IPS-15b (cell line): ENCODE measurements around the gene PTPRT.

Source experiments
- H3K27me3 ChIP-seq: one replicate; pipeline ENCODE4 v1.6.1; 2013; ENCODE audit warnings: low read length; ENCODE audit not compliant: control insufficient read depth, insufficient read depth
- H3K36me3 ChIP-seq: one replicate; pipeline ENCODE4 v1.6.1; 2013; ENCODE audit warnings: low read length; ENCODE audit not compliant: control insufficient read depth, insufficient read depth
- H3K4me1 ChIP-seq: one replicate; pipeline ENCODE4 v1.6.1; 2013; ENCODE audit warnings: mild to moderate bottlenecking, low read length; ENCODE audit not compliant: control insufficient read depth, insufficient read depth
- H3K4me3 ChIP-seq: one replicate; pipeline ENCODE4 v1.5.1; 2013; ENCODE audit warnings: low read depth, low read length
- H3K9ac ChIP-seq: one replicate; pipeline ENCODE4 v1.6.1; 2013; ENCODE audit warnings: low read depth, mild to moderate bottlenecking, low read length
- H3K9me3 ChIP-seq: one replicate; pipeline ENCODE4 v1.6.1; 2013; ENCODE audit warnings: mild to moderate bottlenecking, low read length; ENCODE audit not compliant: control insufficient read depth, insufficient read depth

PTPRT gene

DNA sequence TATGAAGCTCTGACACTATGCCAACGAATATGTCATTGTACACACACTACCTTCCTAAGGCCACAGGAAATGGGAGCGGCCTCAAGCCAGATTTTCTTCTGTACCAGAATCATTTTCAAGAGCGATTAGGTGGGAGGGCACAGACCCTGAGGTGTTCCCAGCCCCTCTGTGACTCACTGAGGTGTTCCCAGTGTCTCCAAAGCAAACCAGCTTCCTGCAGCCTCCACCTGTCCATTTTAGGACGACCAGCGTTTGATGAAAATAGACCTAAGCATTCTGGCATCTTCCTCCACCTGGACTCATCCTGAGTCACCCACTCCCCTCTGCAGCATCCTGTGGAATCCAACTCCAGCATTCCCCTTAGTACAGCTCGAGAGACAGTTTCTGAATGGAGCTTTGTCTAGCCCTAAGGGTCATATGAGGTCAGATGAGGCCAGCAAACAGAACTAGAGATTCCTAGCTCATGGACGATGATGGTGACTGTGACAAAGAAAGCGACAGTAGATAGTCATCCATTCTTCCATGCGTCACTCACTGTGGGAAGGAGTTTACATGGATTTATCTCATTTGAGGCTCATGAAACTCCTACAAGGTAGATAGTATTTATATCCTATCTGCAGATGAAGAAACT, 203.4 kb downstream of the PTPRT start:
- no peaks in the 10 kb centered on the region for H3K27me3 ChIP-seq
- H3K9ac ChIP-seq: no peak overlapping the region
- H3K4me1 ChIP-seq: peaks cover 4% of the 10 kb centered on the region
- no peak overlapping the region for H3K4me3 ChIP-seq
- no peaks in the 10 kb centered on the region for H3K36me3 ChIP-seq
- no peaks in the 10 kb centered on the region for H3K9me3 ChIP-seq

DNA sequence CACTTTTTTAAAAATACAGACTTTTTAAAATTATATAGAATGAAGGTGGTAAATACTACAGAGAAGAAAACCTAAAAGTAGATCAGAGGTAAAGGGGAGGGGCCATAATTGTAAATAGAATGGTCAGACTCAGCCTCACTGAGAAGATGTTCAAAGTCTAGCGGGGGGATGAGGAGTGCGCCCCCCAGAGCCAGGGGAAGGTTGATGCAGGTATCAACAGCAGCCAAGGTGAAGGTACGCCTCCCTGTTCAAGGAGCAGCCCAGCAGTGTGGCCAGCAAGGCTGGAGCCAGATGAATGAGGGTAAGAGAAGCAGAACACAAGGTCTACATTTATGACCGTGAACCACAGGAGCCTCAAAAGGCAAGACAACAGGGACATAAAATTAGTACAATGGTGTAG, 204.1 kb downstream of the PTPRT start:
- Histone ChIP-seq H3K9me3 (no peaks in the 10 kb centered on the region), H3K36me3 (no peaks in the 10 kb centered on the region), H3K4me1 (peaks cover 7% of the 10 kb centered on the region), H3K4me3 (no peak overlapping the region), H3K9ac (no peak overlapping the region), H3K27me3 (no peaks in the 10 kb centered on the region)

- Histone ChIP-seq H3K36me3 (no peaks in the 10 kb centered on the region), H3K4me1 (peaks cover 14% of the 10 kb centered on the region), H3K4me3 (no peak overlapping the region), H3K9me3 (no peaks in the 10 kb centered on the region), H3K9ac (no peak overlapping the region), H3K27me3 (no peaks in the 10 kb centered on the region)
These were observed 207.5 kb downstream of the PTPRT start for GRCh38 chr20:42982218-42982617.

GRCh38 chr20:42981253-42981652, 208.5 kb downstream of the PTPRT start:
- no peaks in the 10 kb centered on the region for H3K9me3 ChIP-seq
- no peak overlapping the region for H3K9ac ChIP-seq
- peaks cover 14% of the 10 kb centered on the region for H3K4me1 ChIP-seq
- H3K27me3 ChIP-seq: no peaks in the 10 kb centered on the region
- no peaks in the 10 kb centered on the region for H3K36me3 ChIP-seq
- no peak overlapping the region for H3K4me3 ChIP-seq

DNA sequence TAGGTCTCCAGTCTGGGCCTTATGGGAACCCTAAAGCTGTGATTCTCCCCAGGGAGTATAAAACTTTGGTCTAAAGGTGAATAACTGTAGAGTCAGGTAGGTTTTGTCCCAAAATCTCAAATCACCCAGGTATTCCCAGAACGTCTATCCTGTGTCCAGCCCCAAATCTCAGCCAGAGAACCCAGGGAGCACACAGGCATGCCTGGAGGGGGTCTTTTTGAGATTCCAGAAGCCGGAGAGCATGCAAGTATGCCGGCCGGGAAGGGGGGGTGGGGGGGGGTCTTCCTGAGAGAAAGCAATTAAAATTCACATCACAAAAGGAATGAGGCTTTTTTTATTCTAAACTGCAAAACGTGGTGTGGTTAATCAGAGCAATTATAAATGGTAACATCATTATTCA, 210.0 kb downstream of the PTPRT start:
- Histone ChIP-seq H3K4me3 (no peak overlapping the region), H3K36me3 (no peaks in the 10 kb centered on the region), H3K9ac (no peak overlapping the region), H3K27me3 (no peaks in the 10 kb centered on the region), H3K4me1 (peaks cover 14% of the 10 kb centered on the region), H3K9me3 (no peaks in the 10 kb centered on the region)

DNA sequence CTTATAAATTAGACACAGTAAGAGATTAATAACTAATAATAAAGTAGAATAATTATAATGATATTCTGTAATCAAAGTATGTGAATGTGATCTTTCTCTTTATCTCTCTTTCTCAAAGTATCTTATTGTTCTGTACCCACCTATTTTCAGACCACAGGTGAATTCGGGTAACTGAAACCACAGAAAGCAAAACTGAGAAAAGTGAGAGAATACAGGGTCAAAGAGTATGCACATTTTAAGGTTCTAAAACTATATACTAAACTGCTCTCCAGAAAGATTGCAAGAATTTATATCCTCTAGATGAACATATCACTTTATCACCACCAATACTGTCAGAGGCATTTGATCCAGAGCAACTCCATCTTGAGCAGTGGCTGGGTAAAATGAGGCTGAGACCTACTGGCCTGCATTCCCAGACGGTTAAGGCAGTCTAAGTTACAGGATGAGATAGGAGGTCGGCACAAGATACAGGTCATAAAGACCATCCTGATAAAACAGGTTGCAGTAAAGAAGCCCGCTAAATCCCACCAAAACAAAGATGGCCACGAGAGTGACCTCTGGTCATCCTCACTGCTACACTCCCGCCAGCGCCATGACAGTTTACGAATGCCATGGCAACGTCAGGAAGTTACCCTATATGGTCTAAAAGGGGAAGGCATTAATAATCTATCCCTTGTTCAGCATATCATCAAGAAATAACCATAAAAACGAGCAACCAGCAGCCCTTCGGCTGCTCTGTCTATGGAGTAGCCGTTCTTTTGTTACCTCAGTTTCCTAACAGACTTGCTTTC, 211.3 kb downstream of the PTPRT start:
- no peaks in the 10 kb centered on the region for H3K9me3 ChIP-seq
- H3K4me1 ChIP-seq: peaks cover 14% of the 10 kb centered on the region
- H3K4me3 ChIP-seq: no peak overlapping the region
- H3K27me3 ChIP-seq: no peaks in the 10 kb centered on the region
- no peak overlapping the region for H3K9ac ChIP-seq
- no peaks in the 10 kb centered on the region for H3K36me3 ChIP-seq

- Histone ChIP-seq H3K9ac (no peak overlapping the region), H3K9me3 (no peaks in the 10 kb centered on the region), H3K4me1 (peaks cover 11% of the 10 kb centered on the region), H3K36me3 (no peaks in the 10 kb centered on the region), H3K27me3 (no peaks in the 10 kb centered on the region), H3K4me3 (no peak overlapping the region)
These were observed 213.7 kb downstream of the PTPRT start for GRCh38 chr20:42975974-42976373.

DNA sequence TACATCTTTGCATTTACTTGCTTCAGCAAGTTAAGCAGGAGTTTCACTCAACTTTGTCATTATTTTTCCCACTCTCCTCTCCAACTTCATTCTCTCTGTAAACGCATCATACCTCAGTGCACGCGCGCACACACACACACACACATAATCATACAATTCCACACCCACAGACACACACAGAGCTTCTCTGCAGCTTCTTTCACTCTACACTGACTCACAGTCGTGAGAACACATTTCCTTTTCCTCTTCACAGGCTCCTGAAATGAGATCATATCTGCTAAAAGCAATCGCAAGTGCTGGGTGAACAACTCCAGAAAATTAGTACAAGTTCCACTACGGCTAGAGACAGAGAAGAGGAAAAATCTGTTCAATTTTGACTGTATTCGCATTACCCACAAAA, 215.4 kb downstream of the PTPRT start:
- no peaks in the 10 kb centered on the region for H3K27me3 ChIP-seq

DNA sequence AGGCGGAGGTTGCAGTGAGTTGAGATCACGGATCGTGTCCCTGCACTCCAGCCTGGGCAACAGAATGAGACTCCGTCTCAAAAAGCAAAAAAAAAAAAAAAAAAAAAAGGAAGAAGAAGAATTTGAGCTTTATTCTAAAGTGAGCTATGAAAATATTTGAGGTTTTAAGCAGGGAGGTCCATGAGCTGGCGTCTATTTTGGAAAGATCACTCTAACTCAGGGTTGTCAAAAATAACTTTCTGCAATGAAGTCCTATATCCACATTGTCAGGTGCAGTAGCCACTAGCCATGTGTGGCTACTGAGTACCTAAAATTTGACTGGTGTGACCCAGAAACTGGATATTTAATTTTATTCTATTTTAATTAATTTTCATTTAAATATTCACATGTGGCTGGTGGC, 217.1 kb downstream of the PTPRT start:
- Histone ChIP-seq H3K27me3 (no peaks in the 10 kb centered on the region), H3K4me1 (peaks cover 2% of the 10 kb centered on the region), H3K4me3 (no peak overlapping the region), H3K36me3 (no peaks in the 10 kb centered on the region), H3K9me3 (no peaks in the 10 kb centered on the region), H3K9ac (no peak overlapping the region)

More for the DNA sequence above, 215.4 kb downstream of the PTPRT start:
- Histone ChIP-seq H3K9me3 (no peaks in the 10 kb centered on the region), H3K4me3 (no peak overlapping the region), H3K4me1 (peaks cover 2% of the 10 kb centered on the region), H3K36me3 (no peaks in the 10 kb centered on the region), H3K9ac (no peak overlapping the region)

GRCh38 chr20:42968746-42969145, 221.0 kb downstream of the PTPRT start:
- peaks cover 9% of the 10 kb centered on the region for H3K4me1 ChIP-seq
- H3K9ac ChIP-seq: no peak overlapping the region
- H3K36me3 ChIP-seq: no peaks in the 10 kb centered on the region
- H3K9me3 ChIP-seq: no peaks in the 10 kb centered on the region
- H3K4me3 ChIP-seq: no peak overlapping the region
- no peaks in the 10 kb centered on the region for H3K27me3 ChIP-seq

DNA sequence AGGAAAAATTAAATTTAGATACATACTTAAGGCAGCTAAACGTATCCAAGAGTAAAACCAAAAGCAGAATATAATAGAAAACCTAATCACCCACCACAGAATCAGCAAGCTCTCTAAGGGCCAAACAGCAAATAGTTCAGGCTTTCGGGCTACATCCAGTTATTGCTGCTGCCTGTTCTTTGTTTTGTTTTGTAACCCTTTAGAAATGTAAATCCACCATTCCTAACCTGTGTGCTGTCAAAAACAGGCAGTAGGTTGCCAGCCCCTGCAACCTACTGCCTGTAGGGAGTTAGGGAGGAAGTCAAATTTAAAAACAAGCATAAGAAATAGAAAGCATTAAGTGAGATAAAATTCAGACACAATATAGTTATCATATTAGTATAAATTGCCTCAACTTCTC, 225.9 kb downstream of the PTPRT start:
- Histone ChIP-seq H3K27me3 (no peaks in the 10 kb centered on the region), H3K4me1 (peaks cover 7% of the 10 kb centered on the region), H3K36me3 (no peaks in the 10 kb centered on the region), H3K9ac (no peak overlapping the region), H3K9me3 (no peaks in the 10 kb centered on the region), H3K4me3 (no peak overlapping the region)

DNA sequence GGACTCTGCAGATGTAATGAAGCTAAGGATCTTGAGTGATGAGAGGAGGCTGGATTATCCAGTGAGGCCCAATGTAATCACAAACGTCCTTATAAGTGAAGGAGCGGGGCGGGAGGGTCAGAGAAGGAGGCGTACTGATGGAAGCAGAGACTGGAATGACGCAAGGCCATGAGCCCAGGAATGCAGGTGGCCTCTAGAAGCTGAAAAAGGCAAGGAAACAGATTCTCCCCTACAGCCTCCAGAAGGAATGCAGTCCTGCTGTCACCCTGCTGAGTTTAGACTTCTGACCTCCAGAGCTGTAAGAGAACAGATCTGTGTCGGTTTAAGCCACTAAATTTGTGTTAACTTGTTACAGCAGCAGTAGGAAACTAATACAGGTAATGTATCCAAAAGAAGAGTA, 227.9 kb downstream of the PTPRT start:
- Histone ChIP-seq H3K9me3 (no peaks in the 10 kb centered on the region), H3K4me3 (no peak overlapping the region), H3K36me3 (no peaks in the 10 kb centered on the region), H3K9ac (no peak overlapping the region), H3K4me1 (peaks cover 7% of the 10 kb centered on the region), H3K27me3 (no peaks in the 10 kb centered on the region)
